Keratinocyte (primary cell): ENCODE results near the gene DPYD. TPM values are rescaled to one million over a fixed set of nuclear protein-coding genes. Genes with fewer than 3 reads are reported as not detected.

Source experiments
- DNase-seq: peaks from one replicate; pipeline ENCODE4 v3.0.0-alpha.2; 2011; ENCODE audit warnings: low read depth, missing footprints, low spot score
- FAIRE-seq: peaks from 2 replicates; lab custom pipeline; 2011; peaks lifted over from hg19 to GRCh38; lab: Jason Lieb, UNC
- H2AFZ ChIP-seq: 2 replicates; pipeline ENCODE4 v1.6.0; 2012; ENCODE audit warnings: low read length, control low read depth, inconsistent platforms; ENCODE audit not compliant: control insufficient read depth
- H3K27ac ChIP-seq: 2 replicates; pipeline ENCODE4 v1.5.1; 2011; ENCODE audit warnings: low read length; ENCODE audit not compliant: control insufficient read depth, insufficient read depth
- H3K27me3 ChIP-seq: 3 replicates; pipeline ENCODE4 v1.6.0; 2011; ENCODE audit warnings: low read length; ENCODE audit not compliant: control insufficient read depth, insufficient read depth; ENCODE audit errors: extremely low read depth
- H3K36me3 ChIP-seq, 2 experiments: 2 replicates in 1 of 2; 3 replicates in 1 of 2; pipeline ENCODE4 v1.5.1; 2011; ENCODE audit warnings: low read length in 2 of 2, mild to moderate bottlenecking in 1 of 2; ENCODE audit not compliant: control insufficient read depth in 2 of 2, insufficient read depth in 2 of 2; ENCODE audit errors: extremely low read depth in 1 of 2
- H3K4me1 ChIP-seq: 3 replicates; pipeline ENCODE4 v1.5.1; 2011; ENCODE audit warnings: low read length; ENCODE audit not compliant: control insufficient read depth, insufficient read depth; ENCODE audit errors: extremely low read depth
- H3K4me2 ChIP-seq: 3 replicates; pipeline ENCODE4 v1.6.0; 2011; ENCODE audit warnings: low read depth, low read length; ENCODE audit not compliant: control insufficient read depth, insufficient read depth; ENCODE audit errors: extremely low read depth
- H3K4me3 ChIP-seq, 3 experiments: fragments of 200-600 bp in 1 of 3; sonication (generic) in 1 of 3; 2 replicates in 2 of 3; 3 replicates in 1 of 3; pipeline ENCODE4 v1.5.1; 2011 to 2016; ENCODE audit warnings: low read length in 3 of 3, mild to moderate bottlenecking in 3 of 3, control low read depth in 2 of 3, inconsistent platforms in 1 of 3, low read depth in 1 of 3, mixed read lengths in 1 of 3, mixed run types in 1 of 3, moderate library complexity in 1 of 3; ENCODE audit not compliant: control insufficient read depth in 2 of 3, insufficient read depth in 2 of 3; ENCODE audit errors: extremely low read depth in 1 of 3
- H3K79me2 ChIP-seq: 2 replicates; pipeline ENCODE4 v1.6.0; 2012; ENCODE audit warnings: low read length; ENCODE audit not compliant: control insufficient read depth, insufficient read depth
- H3K9ac ChIP-seq: 3 replicates; pipeline ENCODE4 v1.6.0; 2011; ENCODE audit warnings: low read length; ENCODE audit not compliant: control insufficient read depth, insufficient read depth; ENCODE audit errors: extremely low read depth
- H3K9me1 ChIP-seq: 3 replicates; pipeline ENCODE4 v1.6.0; 2011; ENCODE audit warnings: low read length; ENCODE audit not compliant: control insufficient read depth, insufficient read depth; ENCODE audit errors: extremely low read depth
- H3K9me3 ChIP-seq: 2 replicates; pipeline ENCODE4 v1.5.1; 2012; ENCODE audit warnings: low read depth, low read length; ENCODE audit not compliant: control insufficient read depth
- H4K20me1 ChIP-seq: 3 replicates; pipeline ENCODE4 v1.6.0; 2011; ENCODE audit warnings: low read length; ENCODE audit not compliant: control insufficient read depth, insufficient read depth; ENCODE audit errors: extremely low read depth
- EZH2 ChIP-seq: IDR thresholded peaks from one replicate; pipeline ENCODE4 v1.6.1; 2012; ENCODE audit warnings: inconsistent platforms, mild to moderate bottlenecking, low read length, moderate library complexity
- dilution Hi-C: fragments of 300-500 bp; cut with MboI; formaldehyde crosslinking; loops from one replicate; pipeline ENCODE4 v1.7.0; 2020; ENCODE audit warnings: low sequenced_read_pairs; ENCODE audit not compliant: extremely low pct_ligation_motif_present
- polyA plus RNA-seq, 5 experiments: library from polyadenylated mRNA; depleted of rRNA in 3 of 5; stranded (reverse) in 3 of 5; stranded (forward) in 1 of 5; unstranded in 1 of 5; fragments of >200 nt; gene quantifications; 1 replicate in 1 of 5; 2 replicates in 3 of 5; 3 replicates in 1 of 5; pipeline versions ENCODE4 v1.2.1 to v1.2.3, GENCODE V29; 2011 to 2012; ENCODE audit warnings: missing spikeins in 2 of 5, low read depth in 1 of 5, low replicate concordance in 1 of 5
- TF ChIP-seq, protein P1 (sequence below), 3 experiments: IDR thresholded peaks in 1 of 3; conservative IDR thresholded peaks in 1 of 3; optimal IDR thresholded peaks in 1 of 3; 2 replicates in 2 of 3; 3 replicates in 1 of 3; pipeline versions ENCODE3 to v1.5.1; 2011; ENCODE audit warnings: low read length in 3 of 3, mild to moderate bottlenecking in 3 of 3, moderate library complexity in 2 of 3, control low read depth in 1 of 3, inconsistent platforms in 1 of 3; ENCODE audit not compliant: insufficient read depth in 2 of 3; ENCODE audit errors: extremely low read depth in 1 of 3

Gene DPYD
- polyA plus RNA-seq, 1 donor (not counting 4 experiments of a cell fraction or from before 2014, with no cell fraction given), result 1.9 TPM

DNA sequence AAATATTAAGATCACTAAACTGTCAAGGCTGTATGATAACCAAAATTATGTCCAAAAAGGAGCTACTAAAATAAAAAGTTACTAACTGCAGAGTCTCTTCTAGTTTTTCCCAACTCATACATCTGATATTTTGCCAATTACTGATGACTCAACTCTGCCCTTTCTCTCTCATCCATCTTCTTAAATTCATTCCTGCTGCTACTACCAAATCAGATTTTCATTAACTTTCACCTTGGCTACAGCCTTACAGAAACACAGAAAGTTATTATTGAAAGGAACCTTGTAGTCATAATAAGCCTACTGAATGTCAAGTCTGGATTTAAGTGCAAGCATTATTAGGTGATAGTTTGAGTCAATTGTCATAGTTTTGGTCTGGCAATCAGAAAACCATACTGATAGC, 273.1 kb downstream of the DPYD start:
- DNase-seq, result no peak
- no peak overlapping the region for H3K4me2 ChIP-seq
- no peak for TF ChIP-seq EZH2
- TF ChIP-seq, protein P1, sequence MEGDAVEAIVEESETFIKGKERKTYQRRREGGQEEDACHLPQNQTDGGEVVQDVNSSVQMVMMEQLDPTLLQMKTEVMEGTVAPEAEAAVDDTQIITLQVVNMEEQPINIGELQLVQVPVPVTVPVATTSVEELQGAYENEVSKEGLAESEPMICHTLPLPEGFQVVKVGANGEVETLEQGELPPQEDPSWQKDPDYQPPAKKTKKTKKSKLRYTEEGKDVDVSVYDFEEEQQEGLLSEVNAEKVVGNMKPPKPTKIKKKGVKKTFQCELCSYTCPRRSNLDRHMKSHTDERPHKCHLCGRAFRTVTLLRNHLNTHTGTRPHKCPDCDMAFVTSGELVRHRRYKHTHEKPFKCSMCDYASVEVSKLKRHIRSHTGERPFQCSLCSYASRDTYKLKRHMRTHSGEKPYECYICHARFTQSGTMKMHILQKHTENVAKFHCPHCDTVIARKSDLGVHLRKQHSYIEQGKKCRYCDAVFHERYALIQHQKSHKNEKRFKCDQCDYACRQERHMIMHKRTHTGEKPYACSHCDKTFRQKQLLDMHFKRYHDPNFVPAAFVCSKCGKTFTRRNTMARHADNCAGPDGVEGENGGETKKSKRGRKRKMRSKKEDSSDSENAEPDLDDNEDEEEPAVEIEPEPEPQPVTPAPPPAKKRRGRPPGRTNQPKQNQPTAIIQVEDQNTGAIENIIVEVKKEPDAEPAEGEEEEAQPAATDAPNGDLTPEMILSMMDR (optimal IDR thresholded peaks at IDR 0.05 in 1 of 3, IDR thresholded peaks at IDR 0.05 in 1 of 3, conservative IDR thresholded peaks at IDR 0.05 in 1 of 3; ENCODE audit: extremely low read depth in 1 of 3, insufficient read depth in 2 of 3, low read length in 3 of 3), result no peak
- no peak for FAIRE-seq
- no peak overlapping the region for H3K27ac ChIP-seq
- H2AFZ ChIP-seq, result no peak overlapping the region
- H3K4me3 ChIP-seq, result no peak overlapping the region
- no peaks in the 10 kb centered on the region for H4K20me1 ChIP-seq
- H3K79me2 ChIP-seq, result no peaks in the 10 kb centered on the region
- H3K9ac ChIP-seq, result no peak overlapping the region
- H3K9me3 ChIP-seq, result no peaks in the 10 kb centered on the region
- no peaks in the 10 kb centered on the region for H3K27me3 ChIP-seq
- no peaks in the 10 kb centered on the region for H3K4me1 ChIP-seq
- H3K36me3 ChIP-seq, result no peaks in the 10 kb centered on the region
- dilution Hi-C loops, result no loop called here
- no peaks in the 10 kb centered on the region for H3K9me1 ChIP-seq

DNA sequence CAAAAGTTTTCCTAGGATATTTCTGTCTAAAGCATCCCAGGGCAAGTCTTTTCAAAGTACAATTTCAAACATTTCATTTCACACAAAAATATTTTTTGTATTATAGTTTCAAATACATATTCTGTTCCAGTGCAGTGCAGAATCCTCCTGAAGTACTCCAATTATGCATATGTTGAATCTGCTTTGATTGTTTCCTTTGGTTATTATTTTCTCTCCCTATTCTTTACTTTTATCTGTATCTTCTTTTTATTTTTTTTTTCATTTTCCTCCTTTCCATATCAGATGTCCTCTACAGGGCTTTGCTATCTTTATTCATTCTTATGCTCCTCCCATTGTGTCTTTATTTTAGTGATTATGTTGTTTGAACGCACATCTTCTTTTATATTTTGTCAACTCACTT, 274.8 kb downstream of the DPYD start:
- TF ChIP-seq, protein P1 (optimal IDR thresholded peaks at IDR 0.05 in 1 of 3, IDR thresholded peaks at IDR 0.05 in 1 of 3, conservative IDR thresholded peaks at IDR 0.05 in 1 of 3; ENCODE audit: extremely low read depth in 1 of 3, insufficient read depth in 2 of 3, low read length in 3 of 3), result no peak
- no peak for TF ChIP-seq EZH2
- dilution Hi-C loops, result no loop called here
- H3K4me3 ChIP-seq, result no peak overlapping the region
- DNase-seq (no peak), FAIRE-seq (no peak)
- no peak overlapping the region for H2AFZ ChIP-seq
- no peaks in the 10 kb centered on the region for H3K27me3 ChIP-seq
- H3K79me2 ChIP-seq, result no peaks in the 10 kb centered on the region
- no peak overlapping the region for H3K4me2 ChIP-seq
- no peaks in the 10 kb centered on the region for H3K9me3 ChIP-seq
- H3K9ac ChIP-seq, result no peak overlapping the region
- H3K27ac ChIP-seq, result no peak overlapping the region
- H3K4me1 ChIP-seq, result no peaks in the 10 kb centered on the region
- H3K36me3 ChIP-seq, result no peaks in the 10 kb centered on the region
- no peaks in the 10 kb centered on the region for H3K9me1 ChIP-seq
- H4K20me1 ChIP-seq, result no peaks in the 10 kb centered on the region
